ENCODE measurements around the gene EXOC3. TPM values are rescaled to one million over a fixed set of nuclear protein-coding genes. Genes with fewer than 3 reads are reported as not detected.

Gene EXOC3
- total RNA-seq, 1 donor from 2014 or later = 19.2 TPM

- TF ChIP-seq EZH2 (IDR thresholded peaks at IDR 0.05) = no peak
- no peak for TF ChIP-seq CTCF (IDR thresholded peaks at IDR 0.05)
- TF ChIP-seq EZH2phosphoT487 (IDR thresholded peaks at IDR 0.05) = no peak
- Histone ChIP-seq H3K4me3 (peak overlapping the region; percentile 92), H3K9ac (peak overlapping the region; percentile 75), H3K9me3 (ENCODE audit: low read depth) (no peaks in the 10 kb centered on the region), H3K4me1 (peaks cover 12% of the 10 kb centered on the region), H2AFZ (replicated peaks) (peak overlapping the region; percentile 93), H3F3A (ENCODE audit: low read depth) (no peaks in the 10 kb centered on the region), H3K4me2 (peak overlapping the region; percentile 100), H3K27ac (no peak overlapping the region), H4K20me1 (ENCODE audit: low read depth) (no peaks in the 10 kb centered on the region), H3K79me2 (ENCODE audit: low read depth) (peaks cover 20% of the 10 kb centered on the region), H3K27me3 (no peaks in the 10 kb centered on the region), H3K36me3 (no peaks in the 10 kb centered on the region)
- Mint-ChIP-seq H3K27ac (no peak overlapping the region), H3K27me3 (ENCODE audit: insufficient read depth, low read depth) (peaks cover 4% of the 10 kb centered on the region), H3K4me3 (peak overlapping the region; percentile 99), H3K9me3 (no peaks in the 10 kb centered on the region), H3K4me1 (peaks cover 21% of the 10 kb centered on the region), H3K36me3 (peaks cover 13% of the 10 kb centered on the region)
- no peak for DNase-seq (ENCODE audit: low spot score)
Observed at GRCh38 chr5:443239-444151, 519 bp downstream of the EXOC3 start.

DNA sequence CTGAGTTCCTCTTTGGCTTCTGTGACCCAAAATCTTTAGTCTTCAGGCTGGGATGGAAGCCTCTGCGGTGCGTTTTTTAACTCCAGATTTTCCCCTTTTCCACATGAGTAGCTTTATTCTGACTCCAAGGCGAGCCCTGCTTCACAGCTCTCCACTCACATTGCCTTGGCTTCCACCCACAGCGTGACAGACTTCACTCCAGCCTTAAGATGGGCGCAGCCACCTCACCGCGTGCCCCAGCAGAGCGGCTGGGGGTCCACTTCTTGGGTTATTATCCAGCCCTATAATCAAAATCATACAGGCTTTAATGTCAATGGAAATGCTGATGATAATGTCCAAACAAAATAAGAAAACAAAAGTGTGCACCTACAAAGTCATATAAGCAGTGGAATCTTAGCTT lies 1.2 kb downstream of the EXOC3 start:
- peak overlapping the region; percentile 99 for H3K4me3 Mint-ChIP-seq
- H3K4me3 ChIP-seq = peak overlapping the region; percentile 92

DNA sequence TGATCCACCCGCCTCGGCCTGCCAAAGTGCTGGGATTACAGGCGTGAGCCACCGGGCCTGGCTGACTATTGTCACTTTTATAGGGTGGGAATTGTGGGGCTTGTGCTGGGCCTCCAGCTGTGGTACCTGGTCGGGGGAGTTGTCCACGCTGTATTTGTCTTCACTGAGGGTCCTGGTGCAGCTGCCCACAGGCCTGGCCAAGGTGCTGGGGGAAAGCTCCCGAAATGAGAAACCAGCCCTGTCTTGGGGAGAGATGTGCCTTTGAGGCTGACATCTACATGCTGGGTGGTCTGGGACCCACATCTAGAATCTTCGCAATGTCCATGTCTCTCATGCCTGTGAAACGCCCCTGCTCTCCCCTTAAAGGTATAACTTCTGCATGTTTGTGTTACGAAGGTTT lies 2.6 kb downstream of the EXOC3 start:
- peaks cover 32% of the 10 kb centered on the region for H3K36me3 Mint-ChIP-seq
- no peaks in the 10 kb centered on the region for H3K27me3 ChIP-seq
- H3K4me1 Mint-ChIP-seq = peaks cover 21% of the 10 kb centered on the region
- H3K4me3 ChIP-seq = no peak overlapping the region
- peaks cover 4% of the 10 kb centered on the region for H3K27me3 Mint-ChIP-seq (ENCODE audit: insufficient read depth, low read depth)
- H3F3A ChIP-seq (ENCODE audit: low read depth) = no peaks in the 10 kb centered on the region
- H3K9me3 ChIP-seq (ENCODE audit: low read depth) = no peaks in the 10 kb centered on the region
- H3K27ac Mint-ChIP-seq = peak overlapping the region; percentile 1
- H3K36me3 ChIP-seq = no peaks in the 10 kb centered on the region
- DNase-seq (ENCODE audit: low spot score) = no peak
- no peak overlapping the region for H3K4me2 ChIP-seq
- H3K9ac ChIP-seq = no peak overlapping the region
- no peak overlapping the region for H3K27ac ChIP-seq
- peaks cover 12% of the 10 kb centered on the region for H3K4me1 ChIP-seq
- H2AFZ ChIP-seq (replicated peaks) = no peak overlapping the region
- H4K20me1 ChIP-seq (ENCODE audit: low read depth) = no peaks in the 10 kb centered on the region
- peak overlapping the region; percentile 42 for H3K4me3 Mint-ChIP-seq
- TF ChIP-seq EZH2 (IDR thresholded peaks at IDR 0.05) = no peak
- no peak for TF ChIP-seq EZH2phosphoT487 (IDR thresholded peaks at IDR 0.05)
- peaks cover 2% of the 10 kb centered on the region for H3K9me3 Mint-ChIP-seq
- H3K79me2 ChIP-seq (ENCODE audit: low read depth) = peaks cover 20% of the 10 kb centered on the region

More for the DNA sequence above, 1.2 kb downstream of the EXOC3 start:
- peaks cover 4% of the 10 kb centered on the region for H3K27me3 Mint-ChIP-seq (ENCODE audit: insufficient read depth, low read depth)
- H3K27ac Mint-ChIP-seq = no peak overlapping the region
- H3K36me3 Mint-ChIP-seq = peaks cover 20% of the 10 kb centered on the region
- TF ChIP-seq EZH2phosphoT487 (IDR thresholded peaks at IDR 0.05) (no peak), EZH2 (IDR thresholded peaks at IDR 0.05) (no peak), CTCF (IDR thresholded peaks at IDR 0.05) (no peak)
- H3K4me2 ChIP-seq = peak overlapping the region; percentile 100
- H4K20me1 ChIP-seq (ENCODE audit: low read depth) = no peaks in the 10 kb centered on the region
- DNase-seq (ENCODE audit: low spot score) = no peak
- no peaks in the 10 kb centered on the region for H3F3A ChIP-seq (ENCODE audit: low read depth)
- no peaks in the 10 kb centered on the region for H3K9me3 Mint-ChIP-seq
- H3K4me1 ChIP-seq = peaks cover 12% of the 10 kb centered on the region
- H3K36me3 ChIP-seq = no peaks in the 10 kb centered on the region
- H3K9me3 ChIP-seq (ENCODE audit: low read depth) = no peaks in the 10 kb centered on the region
- H3K9ac ChIP-seq = no peak overlapping the region
- H3K27me3 ChIP-seq = no peaks in the 10 kb centered on the region
- no peak overlapping the region for H3K27ac ChIP-seq
- H2AFZ ChIP-seq (replicated peaks) = no peak overlapping the region
- peaks cover 20% of the 10 kb centered on the region for H3K79me2 ChIP-seq (ENCODE audit: low read depth)
- H3K4me1 Mint-ChIP-seq = peaks cover 21% of the 10 kb centered on the region

Data from neural progenitor cell (in vitro differentiated cells).